Adrenal gland (tissue), 12 donors: ENCODE measurements around the gene FGF12. TPM values are rescaled to one million over a fixed set of nuclear protein-coding genes. Genes with fewer than 3 reads are reported as not detected.

Experiments used
- DNase-seq, 7 donors: peaks; one replicate each; pipeline ENCODE4 v3.0.0-alpha.2; 2019 to 2020
- H3K27ac ChIP-seq, 5 donors: fragments of 200-600 bp; sonication (generic) in 4 of 5; 1 replicate in 3 of 5; 2 replicates in 2 of 5; pipeline versions ENCODE4 v1.5.1 to v1.8.0; 2016 to 2020; ENCODE audit warnings: mild to moderate bottlenecking in 1 of 5
- H3K27me3 ChIP-seq: fragments of 200-600 bp; 2 replicates; pipeline ENCODE4 v1.8.0; 2021
- H3K36me3 ChIP-seq, 2 donors: fragments of 200-600 bp; replicated peaks in 1 of 2; 1 replicate in 1 of 2; 2 replicates in 1 of 2; pipeline versions ENCODE4 v1.5.1 to v1.8.0; 2018 to 2022
- H3K4me1 ChIP-seq, 2 donors: fragments of 200-600 bp; replicated peaks in 1 of 2; 1 replicate in 1 of 2; 2 replicates in 1 of 2; pipeline versions ENCODE4 v1.5.1 to v1.8.0; 2018 to 2021
- H3K4me3 ChIP-seq, 4 donors: fragments of 200-600 bp; sonication (generic) in 3 of 4; one replicate each; pipeline ENCODE4 v1.5.1; 2016 to 2018
- H3K9me3 ChIP-seq, 3 donors: fragments of 200-600 bp; sonication (generic) in 1 of 3; replicated peaks in 1 of 3; 1 replicate in 2 of 3; 2 replicates in 1 of 3; pipeline versions ENCODE4 v1.5.1 to v1.8.0; 2016 to 2021
- POLR2A ChIP-seq, 2 donors: fragments of 450-650 bp; IDR thresholded peaks; one replicate each; pipeline ENCODE4 v1.6.1; 2017; ENCODE audit warnings: antibody characterized with exemption in 2 of 2, mild to moderate bottlenecking in 2 of 2, moderate library complexity in 1 of 2
- WGBS, 4 donors: extraction: QIAGEN DNeasy Blood & Tissue Kit in 2 of 4; methylation state at CpG; one replicate each; pipeline versions ENCODE4 v1.1.5 to v1.1.7; 2013 to 2017; 5-methylcytosine and 5-hydroxymethylcytosine counted together
- intact Hi-C, 2 donors: fragments of 100-400 bp; cut with DNase I; formaldehyde crosslinking; loops; one replicate each; pipeline versions ENCODE4 v1.14.1 to v1.15.0; 2022 to 2023
- polyA plus RNA-seq, 3 donors: library from polyadenylated mRNA; stranded (reverse); fragments of 200-250 nt in 2 of 3; fragments of 350-450 nt in 1 of 3; fragmentation: Illumina TruSeq in 1 of 3; extraction: RNeasy Lipid Tissue Mini Kit (QIAGEN cat#74804) in 1 of 3; gene quantifications; one replicate each; pipeline ENCODE4 v1.2.3, GENCODE V29; 2013 to 2014
- total RNA-seq, 9 donors: library from RNA; depleted of rRNA in 4 of 9; stranded (reverse); fragments of >200 nt in 4 of 9; fragments of 120-200 nt in 1 of 9; fragmentation: NEBNext Ultra II Directional in 1 of 9; extraction: Animal tissue kit (Norgen Biotek cat#: 25700) in 1 of 9; gene quantifications; one replicate each; pipeline versions ENCODE4 v1.1.0 to v1.2.4, GENCODE V29; 2013 to 2023
- TF ChIP-seq, protein P1 (sequence below), 6 experiments: fragments of 450-650 bp in 4 of 6; fragments of 200-600 bp in 2 of 6; sonication (generic) in 1 of 6; IDR thresholded peaks; 1 replicate in 5 of 6; 2 replicates in 1 of 6; pipeline versions ENCODE4 v1.5.1 to v1.8.0; 2016 to 2021; ENCODE audit warnings: antibody characterized with exemption in 6 of 6, mild to moderate bottlenecking in 2 of 6, moderate library complexity in 1 of 6
- donor health status: healthy with polysubstance abuse.
- donor health status: Bipolar disorder and iron deficiency.
- donor health status: DM: yes; HTN: yes; CAD: no.
- donor health status: DM: no; HTN: no; CAD: no.
- donor health status: DM: no; HTN: no; CAD: no.
- donor health status: DM: yes; HTN: yes; CAD: no.

FGF12 gene
- total and polyA plus RNA-seq, 12 donors, result 23.3 to 286 (median 81.3) TPM

DNA sequence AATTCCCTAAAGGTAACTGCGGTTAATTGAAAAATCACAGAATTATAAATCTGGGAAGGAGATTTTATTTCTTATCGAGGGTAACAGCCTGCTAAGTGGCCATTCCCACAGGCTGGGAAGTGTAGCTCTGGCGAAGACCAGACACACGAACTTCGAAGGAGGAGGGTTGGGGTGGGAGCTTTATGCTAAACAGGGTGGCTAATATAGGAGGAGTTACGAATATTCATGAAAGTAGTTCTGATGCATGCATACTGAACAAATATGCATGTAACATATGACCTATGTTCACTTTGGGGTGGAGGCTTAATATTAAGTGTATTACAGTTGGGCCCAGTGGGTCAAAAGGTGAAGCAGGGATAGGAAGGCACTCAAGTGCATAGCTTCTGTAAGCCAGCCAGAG, 221.6 kb downstream of the FGF12 start:
- H3K36me3 ChIP-seq, result no peaks in the 10 kb centered on the region
- intact Hi-C loops, result no loop called here
- H3K27me3 ChIP-seq, result peaks cover 6% of the 10 kb centered on the region
- H3K9me3 ChIP-seq, result no peaks in the 10 kb centered on the region
- TF ChIP-seq POLR2A (IDR thresholded peaks at IDR 0.05), result no peak
- TF ChIP-seq, protein P1, sequence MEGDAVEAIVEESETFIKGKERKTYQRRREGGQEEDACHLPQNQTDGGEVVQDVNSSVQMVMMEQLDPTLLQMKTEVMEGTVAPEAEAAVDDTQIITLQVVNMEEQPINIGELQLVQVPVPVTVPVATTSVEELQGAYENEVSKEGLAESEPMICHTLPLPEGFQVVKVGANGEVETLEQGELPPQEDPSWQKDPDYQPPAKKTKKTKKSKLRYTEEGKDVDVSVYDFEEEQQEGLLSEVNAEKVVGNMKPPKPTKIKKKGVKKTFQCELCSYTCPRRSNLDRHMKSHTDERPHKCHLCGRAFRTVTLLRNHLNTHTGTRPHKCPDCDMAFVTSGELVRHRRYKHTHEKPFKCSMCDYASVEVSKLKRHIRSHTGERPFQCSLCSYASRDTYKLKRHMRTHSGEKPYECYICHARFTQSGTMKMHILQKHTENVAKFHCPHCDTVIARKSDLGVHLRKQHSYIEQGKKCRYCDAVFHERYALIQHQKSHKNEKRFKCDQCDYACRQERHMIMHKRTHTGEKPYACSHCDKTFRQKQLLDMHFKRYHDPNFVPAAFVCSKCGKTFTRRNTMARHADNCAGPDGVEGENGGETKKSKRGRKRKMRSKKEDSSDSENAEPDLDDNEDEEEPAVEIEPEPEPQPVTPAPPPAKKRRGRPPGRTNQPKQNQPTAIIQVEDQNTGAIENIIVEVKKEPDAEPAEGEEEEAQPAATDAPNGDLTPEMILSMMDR (IDR thresholded peaks at IDR 0.05), result no peak
- WGBS, 4 donors, result 68 to 82% (median 74%) methylated on average over 6 of the region's 6 CpGs
- H3K4me1 ChIP-seq, result no peaks in the 10 kb centered on the region
- H3K4me3 ChIP-seq, result no peak overlapping the region
- no peak for DNase-seq
- no peak overlapping the region for H3K27ac ChIP-seq

DNA sequence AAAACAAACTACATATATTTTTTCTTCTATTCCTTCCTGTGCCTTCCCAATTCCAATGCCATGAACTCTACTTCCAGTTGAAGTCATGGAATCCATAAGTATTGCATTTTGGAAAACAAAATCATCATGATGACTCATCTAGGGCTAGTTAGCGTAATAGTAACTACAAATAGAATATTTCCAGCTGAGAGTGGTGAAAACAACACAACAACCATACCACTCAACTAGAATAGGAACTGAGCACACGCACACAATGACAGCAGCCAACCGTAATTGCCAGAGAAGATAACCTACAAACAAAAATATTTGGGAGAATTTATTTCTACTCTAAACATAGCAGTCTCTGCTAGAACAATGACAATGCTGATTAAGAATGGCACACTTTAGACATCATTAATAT, 225.9 kb downstream of the FGF12 start:
- intact Hi-C loops, result no loop called here
- DNase-seq, result no peak
- Histone ChIP-seq H3K27me3 (no peaks in the 10 kb centered on the region), H3K4me1 (no peaks in the 10 kb centered on the region), H3K27ac (no peak overlapping the region), H3K9me3 (no peaks in the 10 kb centered on the region), H3K4me3 (no peak overlapping the region), H3K36me3 (no peaks in the 10 kb centered on the region)
- WGBS, 4 donors, result 82 to 93% (median 86%) methylated on average over 3 of the region's 3 CpGs
- TF ChIP-seq, protein P1 (IDR thresholded peaks at IDR 0.05), result no peak
- no peak for TF ChIP-seq POLR2A (IDR thresholded peaks at IDR 0.05)

DNA sequence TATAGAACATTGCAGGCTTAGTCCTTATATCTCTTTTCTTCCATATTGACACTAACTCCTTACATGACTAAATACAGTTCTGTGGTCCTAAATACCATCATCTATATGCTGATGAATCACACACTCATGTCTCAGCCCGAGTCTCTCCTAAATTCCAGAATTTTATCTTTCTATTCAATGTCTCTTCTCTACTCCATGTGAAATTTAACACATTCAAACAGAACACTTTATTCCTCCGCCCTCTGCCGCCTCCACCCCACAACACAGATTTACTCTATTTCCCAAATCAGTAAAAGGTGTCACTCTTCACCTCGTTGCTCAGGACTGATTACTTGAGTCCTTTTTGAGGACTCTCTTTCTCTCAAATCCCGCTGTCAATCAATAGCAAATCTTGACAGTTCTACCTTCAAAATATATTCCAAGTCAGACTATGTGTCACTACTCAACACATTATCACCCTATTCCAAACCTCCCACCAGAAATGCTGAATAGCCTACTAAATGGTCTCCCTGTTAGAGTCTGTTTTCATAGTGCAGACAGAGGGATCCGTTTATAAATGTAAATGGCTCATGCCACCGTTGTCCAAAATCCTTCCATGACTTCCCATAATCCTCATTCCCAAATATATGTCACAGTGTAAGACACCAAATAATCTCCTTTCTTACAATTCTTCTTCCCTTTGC, 230.3 kb downstream of the FGF12 start:
- Histone ChIP-seq H3K36me3 (no peaks in the 10 kb centered on the region), H3K27ac (no peak overlapping the region), H3K27me3 (no peaks in the 10 kb centered on the region), H3K9me3 (no peaks in the 10 kb centered on the region), H3K4me3 (no peak overlapping the region), H3K4me1 (no peaks in the 10 kb centered on the region)
- 54 to 66% (median 59%) methylated on average over 7 of the region's 7 CpGs for WGBS, 4 donors
- no peak for DNase-seq
- TF ChIP-seq, protein P1 (IDR thresholded peaks at IDR 0.05), result no peak
- intact Hi-C loops, result no loop called here

DNA sequence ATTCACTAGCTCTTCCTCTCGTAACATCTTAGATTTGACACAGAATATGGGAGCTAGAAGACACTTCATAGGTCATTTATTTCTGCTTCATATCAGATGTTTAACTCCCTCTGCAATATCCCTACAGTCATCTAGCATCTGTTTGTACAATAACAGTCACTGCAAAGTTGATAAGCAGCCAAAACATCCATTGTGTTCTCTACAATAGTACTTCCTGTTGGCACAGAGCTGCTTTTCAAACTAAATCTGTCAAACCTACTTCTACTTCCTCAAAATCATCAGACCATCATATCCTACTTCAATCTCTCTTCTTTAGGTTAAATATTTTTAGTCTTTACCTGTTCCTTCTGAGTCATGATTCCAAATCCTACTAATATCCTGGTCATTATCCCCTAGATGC, 233.2 kb downstream of the FGF12 start:
- H3K9me3 ChIP-seq, result no peaks in the 10 kb centered on the region
- intact Hi-C loops, result no loop called here
- WGBS, 4 donors, result 43 to 72% (median 69%) methylated on average over 1 of the region's 1 CpG
- no peaks in the 10 kb centered on the region for H3K27me3 ChIP-seq
- H3K36me3 ChIP-seq, result no peaks in the 10 kb centered on the region
- no peak overlapping the region for H3K4me3 ChIP-seq
- DNase-seq, result no peak
- no peaks in the 10 kb centered on the region for H3K4me1 ChIP-seq
- TF ChIP-seq POLR2A (IDR thresholded peaks at IDR 0.05), result no peak
- TF ChIP-seq, protein P1 (IDR thresholded peaks at IDR 0.05), result no peak
- H3K27ac ChIP-seq, result no peak overlapping the region
